ENCODE measurements around the gene CD44.

- no peak for TF ChIP-seq CTCF (conservative IDR thresholded peaks at IDR 0.05 in 1 of 2, IDR thresholded peaks at IDR 0.05 in 1 of 2; ENCODE audit: extremely low read depth in 1 of 2, insufficient read depth in 1 of 2, low read depth in 1 of 2, low read length in 2 of 2)
- TF ChIP-seq EZH2 (IDR thresholded peaks at IDR 0.05; ENCODE audit: borderline replicate concordance, low read length) = no peak
These were observed 78.1 kb downstream of the CD44 start for GRCh38 chr11:35216962-35217678.
